H1 (cell line): Measurements from ENCODE around the gene EXTL2. TPM values are rescaled to one million over a fixed set of nuclear protein-coding genes. Genes with fewer than 3 reads are reported as not detected.
A peak's percentile ranks its signal among the peaks of the same experiment; 100 is the strongest.

ENCODE experiments used
- CTCF ChIA-PET: fragments of 300-600 bp; sonication (Branson Sonifier 250); formaldehyde crosslinking; loops from one replicate; lab custom pipeline; 2021; ENCODE audit not compliant: partially characterized antibody; lab: Charles Lee
- POLR2A ChIA-PET: fragments of 300-600 bp; sonication (Branson Sonifier 250); formaldehyde crosslinking; loops from one replicate; lab custom pipeline; 2021; ENCODE audit warnings: inconsistent platforms; ENCODE audit not compliant: partially characterized antibody; lab: Charles Lee
- DNase-seq, 2 experiments: peaks; one replicate each; pipeline versions ENCODE4 v3.0.0 to v3.0.0-alpha.2; 2010 to 2022; ENCODE audit warnings: low spot score in 2 of 2, low read depth in 1 of 2, mixed read lengths in 1 of 2
- FAIRE-seq: peaks from 2 replicates; lab custom pipeline; 2011; peaks lifted over from hg19 to GRCh38; lab: Jason Lieb, UNC
- H2AFZ ChIP-seq: 2 replicates; pipeline ENCODE4 v1.8.1; 2012; ENCODE audit warnings: low read length, inconsistent platforms
- H2AK5ac ChIP-seq: 2 replicates; pipeline ENCODE4 v1.6.1; 2013; ENCODE audit warnings: low read depth, low read length
- H2BK120ac ChIP-seq: replicated peaks from 2 replicates; pipeline ENCODE3; 2013; ENCODE audit warnings: low read depth, low read length, inconsistent platforms
- H2BK12ac ChIP-seq: 2 replicates; pipeline ENCODE4 v1.6.1; 2013; ENCODE audit warnings: low read depth, low read length
- H2BK15ac ChIP-seq: 2 replicates; pipeline ENCODE4 v1.6.1; 2013; ENCODE audit warnings: low read length
- H2BK20ac ChIP-seq: 2 replicates; pipeline ENCODE4 v1.6.1; 2013; ENCODE audit warnings: low read length
- H2BK5ac ChIP-seq: 2 replicates; pipeline ENCODE4 v1.6.1; 2013; ENCODE audit warnings: low read depth, low read length
- H3K14ac ChIP-seq: 2 replicates; pipeline ENCODE4 v1.6.1; 2013; ENCODE audit warnings: inconsistent platforms; ENCODE audit not compliant: insufficient read length
- H3K18ac ChIP-seq: 2 replicates; pipeline ENCODE4 v1.6.1; 2013; ENCODE audit warnings: low read length; ENCODE audit errors: extremely low read depth
- H3K23ac ChIP-seq: 2 replicates; pipeline ENCODE4 v1.6.1; 2013; ENCODE audit warnings: inconsistent platforms; ENCODE audit not compliant: insufficient read length
- H3K23me2 ChIP-seq: 2 replicates; pipeline ENCODE4 v1.6.1; 2013; ENCODE audit warnings: low read depth, low read length
- H3K27ac ChIP-seq: 2 replicates; pipeline ENCODE4 v1.6.1; 2011; ENCODE audit warnings: low read depth, low read length, inconsistent platforms
- H3K27me3 ChIP-seq, 4 experiments: replicated peaks in 1 of 4; 1 replicate in 1 of 4; 2 replicates in 3 of 4; pipeline versions ENCODE4 v1.6.1 to v1.8.1; 2011 to 2013; ENCODE audit warnings: low read length in 3 of 4, mild to moderate bottlenecking in 3 of 4, inconsistent platforms in 2 of 4, mixed read lengths in 2 of 4, moderate library complexity in 1 of 4; ENCODE audit not compliant: control insufficient read depth in 3 of 4, insufficient read depth in 3 of 4; ENCODE audit errors: extremely low read depth in 1 of 4
- H3K36me3 ChIP-seq, 4 experiments: 2 replicates each; pipeline versions ENCODE4 v1.6.1 to v1.8.1; 2011 to 2013; ENCODE audit warnings: mild to moderate bottlenecking in 4 of 4, low read length in 3 of 4, moderate library complexity in 2 of 4, control low read depth in 1 of 4, inconsistent platforms in 1 of 4; ENCODE audit not compliant: insufficient read depth in 4 of 4, control insufficient read depth in 2 of 4
- H3K4ac ChIP-seq: replicated peaks from 2 replicates; pipeline ENCODE3; 2013; ENCODE audit warnings: low read length, low read depth, mixed read lengths, inconsistent platforms; ENCODE audit not compliant: insufficient read length
- H3K4me1 ChIP-seq, 4 experiments: replicated peaks in 1 of 4; 1 replicate in 1 of 4; 2 replicates in 3 of 4; pipeline versions ENCODE4 v1.6.1 to v1.8.1; 2011 to 2013; ENCODE audit warnings: low read length in 3 of 4, inconsistent platforms in 2 of 4, mixed read lengths in 1 of 4; ENCODE audit not compliant: insufficient read depth in 4 of 4, control insufficient read depth in 3 of 4
- H3K4me2 ChIP-seq, 2 experiments: 2 replicates each; pipeline versions ENCODE4 v1.6.1 to v1.8.1; 2011 to 2013; ENCODE audit warnings: low read depth in 2 of 2, low read length in 2 of 2, control low read depth in 1 of 2, inconsistent platforms in 1 of 2, mild to moderate bottlenecking in 1 of 2; ENCODE audit not compliant: insufficient read depth in 1 of 2
- H3K4me3 ChIP-seq, 4 experiments: fragments of 200-600, 300-600 bp in 1 of 4; sonication (generic), shearing (Covaris generic), sonication (Bioruptor Twin) in 1 of 4; 2 replicates each; pipeline versions ENCODE4 v1.5.1 to v1.8.1; 2011 to 2016; ENCODE audit warnings: low read length in 4 of 4, low read depth in 3 of 4, control low read depth in 2 of 4, inconsistent platforms in 2 of 4, mild to moderate bottlenecking in 2 of 4, mixed read lengths in 1 of 4, moderate library complexity in 1 of 4; ENCODE audit not compliant: insufficient read depth in 2 of 4; ENCODE audit errors: extremely low read depth in 1 of 4
- H3K56ac ChIP-seq: replicated peaks from 2 replicates; pipeline ENCODE3; 2013; ENCODE audit warnings: low read depth, mild to moderate bottlenecking, mixed read lengths, low read length, inconsistent platforms; ENCODE audit not compliant: insufficient read length
- H3K79me1 ChIP-seq: 2 replicates; pipeline ENCODE4 v1.6.1; 2013; ENCODE audit warnings: low read depth, low read length, control low read depth
- H3K79me2 ChIP-seq, 2 experiments: 2 replicates each; pipeline versions ENCODE4 v1.6.1 to v1.8.1; 2012 to 2013; ENCODE audit warnings: low read length in 2 of 2, mild to moderate bottlenecking in 2 of 2, inconsistent platforms in 1 of 2; ENCODE audit not compliant: insufficient read depth in 2 of 2, control insufficient read depth in 1 of 2
- H3K9ac ChIP-seq, 4 experiments: replicated peaks in 1 of 4; 1 replicate in 1 of 4; 2 replicates in 3 of 4; pipeline versions ENCODE4 v1.6.1 to v1.8.1; 2011 to 2013; ENCODE audit warnings: low read depth in 3 of 4, low read length in 3 of 4, control low read depth in 2 of 4, mild to moderate bottlenecking in 2 of 4, moderate library complexity in 2 of 4, inconsistent platforms in 1 of 4; ENCODE audit errors: extremely low read depth in 1 of 4
- H3K9me3 ChIP-seq, 2 experiments: 2 replicates each; pipeline versions ENCODE4 v1.6.1 to v1.8.1; 2012 to 2013; ENCODE audit warnings: mild to moderate bottlenecking in 2 of 2, moderate library complexity in 2 of 2, control low read depth in 1 of 2, inconsistent platforms in 1 of 2, low read depth in 1 of 2, low read length in 1 of 2, mixed read lengths in 1 of 2; ENCODE audit not compliant: insufficient read depth in 2 of 2
- H4K20me1 ChIP-seq, 2 experiments: replicated peaks in 1 of 2; 2 replicates each; pipeline versions ENCODE3 to v1.8.1; 2011 to 2013; ENCODE audit warnings: inconsistent platforms in 2 of 2, low read length in 2 of 2, mild to moderate bottlenecking in 1 of 2; ENCODE audit not compliant: insufficient read depth in 2 of 2, control insufficient read depth in 1 of 2
- H4K5ac ChIP-seq: 2 replicates; pipeline ENCODE4 v1.6.1; 2013; ENCODE audit warnings: low read length, low read depth, mixed read lengths, inconsistent platforms; ENCODE audit not compliant: insufficient read length
- H4K8ac ChIP-seq: 2 replicates; pipeline ENCODE4 v1.8.0; 2013; ENCODE audit warnings: mild to moderate bottlenecking, moderate library complexity, low read length, inconsistent platforms; ENCODE audit not compliant: insufficient read depth; ENCODE audit errors: extremely low read depth
- H4K91ac ChIP-seq: replicated peaks from 2 replicates; pipeline ENCODE3; 2013; ENCODE audit warnings: low read length, mixed read lengths, inconsistent platforms; ENCODE audit not compliant: insufficient read length
- KDM4A ChIP-seq: IDR thresholded peaks from one replicate; pipeline ENCODE4 v1.7.1; 2012; ENCODE audit warnings: low read depth, mild to moderate bottlenecking, moderate library complexity, low read length, inconsistent platforms; ENCODE audit not compliant: severe bottlenecking
- PHF8 ChIP-seq: fragments of 200-600 bp; sonication (generic); conservative IDR thresholded peaks from 2 replicates; pipeline ENCODE4 v1.7.1; 2012; ENCODE audit warnings: low read depth, mild to moderate bottlenecking, inconsistent platforms, low read length, moderate library complexity
- POU5F1 ChIP-seq: IDR thresholded peaks from 2 replicates; pipeline ENCODE4 v1.6.1; 2011; ENCODE audit warnings: low read depth, mild to moderate bottlenecking, low read length, moderate library complexity
- RFX5 ChIP-seq: IDR thresholded peaks from 2 replicates; pipeline ENCODE4 v1.6.1; 2011; ENCODE audit warnings: low read depth, low read length, improper control_type of control experiment, borderline replicate concordance
- WGBS, 2 experiments: shearing (Covaris generic) in 1 of 2; methylation state at CpG; one replicate each; pipeline versions ENCODE4 v1.1.6 to v1.1.7; 2013 to 2015; ENCODE audit warnings: low lambda C conversion rate in 2 of 2, mixed read lengths in 2 of 2, inconsistent platforms in 1 of 2, low coverage in 1 of 2, missing lambda C conversion rate in 1 of 2; ENCODE audit not compliant: insufficient replicate concordance in 2 of 2, insufficient coverage in 1 of 2, insufficient read length in 1 of 2; ENCODE audit errors: extremely low coverage in 1 of 2, missing lambda C conversion rate in 1 of 2; 5-methylcytosine and 5-hydroxymethylcytosine counted together
- long read RNA-seq, 2 experiments: library from RNA in 1 of 2; library from capped mRNA in 1 of 2; stranded (forward); transcript quantifications; one replicate each; pipeline ENCODE4 v2.0.0, GENCODE V29; 2021; ENCODE audit warnings: inconsistent platforms in 1 of 2
- polyA minus RNA-seq, 3 experiments: library from RNA; depleted of rRNA, polyadenylated mRNA; stranded (reverse); fragments of >200 nt; gene quantifications; 1 replicate in 2 of 3; 2 replicates in 1 of 3; pipeline ENCODE4 v1.2.3, GENCODE V29; 2011
- polyA plus RNA-seq, 7 experiments: library from polyadenylated mRNA; depleted of rRNA in 3 of 7; stranded (reverse) in 5 of 7; unstranded in 2 of 7; fragments of >200 nt in 5 of 7; fragments of 200-250 nt in 2 of 7; gene quantifications; 1 replicate in 5 of 7; 2 replicates in 1 of 7; 4 replicates in 1 of 7; pipeline versions ENCODE4 v1.2.1 to v1.2.3, GENCODE V29; 2011 to 2013; ENCODE audit warnings: missing spikeins in 2 of 7, mixed read lengths in 2 of 7
- total RNA-seq: library from RNA; stranded (reverse); fragmentation: NEBNext Ultra II Directional; extraction: Animal tissue kit (Norgen Biotek cat#: 25700); gene quantifications from 2 replicates; pipeline ENCODE4 v1.2.1, GENCODE V29; 2021

EXTL2 gene, protein sequence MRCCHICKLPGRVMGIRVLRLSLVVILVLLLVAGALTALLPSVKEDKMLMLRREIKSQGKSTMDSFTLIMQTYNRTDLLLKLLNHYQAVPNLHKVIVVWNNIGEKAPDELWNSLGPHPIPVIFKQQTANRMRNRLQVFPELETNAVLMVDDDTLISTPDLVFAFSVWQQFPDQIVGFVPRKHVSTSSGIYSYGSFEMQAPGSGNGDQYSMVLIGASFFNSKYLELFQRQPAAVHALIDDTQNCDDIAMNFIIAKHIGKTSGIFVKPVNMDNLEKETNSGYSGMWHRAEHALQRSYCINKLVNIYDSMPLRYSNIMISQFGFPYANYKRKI
- total RNA-seq (49.6 and 54.7 TPM in 2 replicates), polyA plus RNA-seq (2011; rRNA removed) (13.7 and 27.1 TPM in 2 replicates), polyA minus RNA-seq (2011; rRNA and poly(A)+ RNA removed) (30.6 and 50.7 TPM in 2 replicates)
- polyA plus RNA-seq (2011; cell fraction: cytosol; rRNA removed) = 26.1 TPM
- polyA plus RNA-seq (2011; cell fraction: nucleus; rRNA removed) = 20.0 TPM
- 20.1 to 40.9 TPM (median 27.1 TPM) in 4 replicates for polyA plus RNA-seq (2012, experiment 1 of 2)
- polyA plus RNA-seq (2012, experiment 2 of 2) = 4.4 TPM
- 69.3 TPM for polyA plus RNA-seq (2013, experiment 1 of 2)
- polyA plus RNA-seq (2013, experiment 2 of 2) = 70.9 TPM
- 19.4 TPM for polyA minus RNA-seq (2011; cell fraction: cytosol; rRNA and poly(A)+ RNA removed)
- polyA minus RNA-seq (2011; cell fraction: nucleus; rRNA and poly(A)+ RNA removed) = 49.5 TPM
- long read RNA-seq, experiment 1, transcript EXTL2-202 (5 exons, 3,985 nt) = major isoform, 20 of 47 reads
- long read RNA-seq, experiment 1, partial matches to known transcripts = 5 of 47 reads
- long read RNA-seq, experiment 1, other reads (novel, unspliced or antisense) = 20 of 47 reads
- long read RNA-seq, experiment 2, transcript EXTL2-202 (5 exons, 3,985 nt) = major isoform, 18 of 33 reads
- long read RNA-seq, experiment 2, transcript EXTL2-201 (5 exons, 2,835 nt) = minor isoform, 6 of 33 reads
- long read RNA-seq, experiment 2, partial matches to known transcripts = 0 of 33 reads
- long read RNA-seq, experiment 2, other reads (novel, unspliced or antisense) = 8 of 33 reads

DNA sequence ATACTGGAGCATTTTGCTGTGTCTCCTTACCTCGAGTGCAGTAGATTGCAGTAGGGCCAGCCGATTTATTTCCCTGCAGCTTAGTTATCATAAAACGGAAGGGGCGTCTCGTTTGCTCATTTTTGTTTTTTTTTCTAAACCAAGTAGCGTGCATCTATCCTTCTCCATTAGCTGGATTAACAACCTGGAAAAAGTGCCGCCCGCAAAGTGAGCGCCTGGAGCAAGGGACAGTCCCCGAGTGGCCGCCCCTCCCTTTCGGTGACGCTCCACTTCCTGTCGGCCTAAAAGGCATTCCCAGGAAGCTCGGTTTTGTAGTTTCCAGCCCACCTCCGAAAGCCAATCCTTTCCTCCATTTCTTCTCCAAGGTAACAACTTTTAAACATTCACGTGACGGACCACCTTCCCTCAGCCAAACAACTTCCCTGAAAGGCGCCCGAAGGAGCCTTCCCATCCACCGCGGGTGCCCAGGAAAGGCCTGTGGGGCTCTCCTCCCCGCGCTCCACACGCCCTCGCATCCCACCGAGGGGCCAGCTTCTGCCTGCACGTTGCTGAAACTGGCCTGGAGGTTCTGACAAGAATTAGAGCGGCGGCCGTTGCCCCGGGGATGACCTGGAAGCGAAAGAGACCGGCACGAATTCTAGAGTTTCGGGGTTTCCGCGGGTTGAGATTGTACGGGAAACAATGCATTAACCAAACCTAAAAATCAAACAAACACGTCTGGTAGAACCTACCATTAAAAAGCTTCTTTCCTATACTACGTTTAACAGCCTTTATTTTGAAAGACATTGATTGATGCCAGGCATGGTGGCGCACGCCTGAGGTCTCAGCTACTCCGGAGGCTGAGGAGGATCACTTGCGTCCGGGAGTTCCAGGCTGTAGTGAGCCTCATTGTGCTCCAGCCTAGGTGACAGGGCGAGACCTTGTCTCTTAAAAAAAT lies at the start of gene EXTL2:
TSS of gene EXTL2 (minus strand) at position 240 of the 937 bp plus-strand sequence. CDS start 6,085 bp downstream, outside the sequence.
- Histone ChIP-seq H2BK12ac (no peak within 1 kb of the TSS; the same call in 1 of the 2 replicates), H3K27me3 (no peaks in the 10 kb centered on the region), H2BK5ac (peak within 1 kb of the TSS; percentile 79), H3K4ac (peak within 1 kb of the TSS; percentile 2), H3K9me3 (peaks cover 8 to 10% of the 10 kb centered on the region in 2 experiments), H4K5ac (peak within 1 kb of the TSS; percentile 75), H2AK5ac (no peak within 1 kb of the TSS), H2AFZ (peak within 1 kb of the TSS; percentile 64), H2BK15ac (0 out of 2 replicates have a peak within 1 kb of the TSS, but pooled peaks have one; percentile 1), H3K18ac (peak within 1 kb of the TSS; percentile 74; the same call in 1 of the 2 replicates), H3K4me2 (peak within 1 kb of the TSS; percentile 94 to 98), H3K36me3 (peaks cover 0 to 32% (median 14%) of the 10 kb centered on the region in 4 experiments; a peak in 5 of 8 replicates), H3K79me1 (0 out of 2 replicates have a peak, but pooled peaks cover 2% of the 10 kb centered on the region), H2BK20ac (no peak within 1 kb of the TSS), H3K9ac (peak within 1 kb of the TSS; percentile 70 to 86 (median 80)), H3K4me3 (peak within 1 kb of the TSS; percentile 83 to 97 (median 91)), H3K4me1 (peaks cover 0 to 5% (median 0%) of the 10 kb centered on the region in 4 experiments; a peak in 2 of 7 replicates), H4K20me1 (peaks cover 0 to 4% of the 10 kb centered on the region in 2 experiments), H3K27ac (peak within 1 kb of the TSS; percentile 79), H3K79me2 (peaks cover 8 to 76% of the 10 kb centered on the region in 2 experiments), H3K23ac (no peak within 1 kb of the TSS), H2BK120ac (no peak within 1 kb of the TSS), H4K91ac (peak within 1 kb of the TSS; percentile 5), H3K56ac (peak within 1 kb of the TSS; percentile 1), H4K8ac (peak within 1 kb of the TSS; percentile 87; the same call in 1 of the 2 replicates), H3K23me2 (peaks cover 9% of the 10 kb centered on the region; the same call in 1 of the 2 replicates), H3K14ac (no peak within 1 kb of the TSS)
- CTCF ChIA-PET = interaction anchor here (0.6 to 1.8 kb wide), 4 partner anchors 9 to 862 kb away, joined by 3 to 5 read pairs (median 4); no protein-coding TSS in a partner anchor
- WGBS, 2 experiments = 1% methylated on average over 46 of the region's 47 CpGs; no CpG with 5 or more reads in 1 of the 2 experiments
- peak; percentile 61 to 82 for DNase-seq
- FAIRE-seq = no peak
- POLR2A ChIA-PET = interaction anchor here (0.6 to 2.8 kb wide), 13 partner anchors 10 to 762 kb away, joined by 3 to 13 read pairs (median 4); partner anchors contain the start of genes DPH5, SASS6 and TRMT13
- TF ChIP-seq KDM4A (peak; percentile 31), RFX5 (no peak), PHF8 (peak; percentile 70), POU5F1 (no peak)
